Occipital lobe (tissue), 2 donors: Measurements from ENCODE around the gene CDH23. TPM values are rescaled to one million over a fixed set of nuclear protein-coding genes. Genes with fewer than 3 reads are reported as not detected.

Experiments
- DNase-seq: peaks from one replicate; lab custom pipeline; 2025; lab: John Stamatoyannopoulos, UW
- total RNA-seq: library from RNA; depleted of rRNA; stranded (reverse); fragments of >200 nt; gene quantifications from one replicate; pipeline ENCODE4 v1.2.3, GENCODE V29; 2014

CDH23 gene
- total RNA-seq, 1 donor from 2014 or later, result 1.2 TPM

DNA sequence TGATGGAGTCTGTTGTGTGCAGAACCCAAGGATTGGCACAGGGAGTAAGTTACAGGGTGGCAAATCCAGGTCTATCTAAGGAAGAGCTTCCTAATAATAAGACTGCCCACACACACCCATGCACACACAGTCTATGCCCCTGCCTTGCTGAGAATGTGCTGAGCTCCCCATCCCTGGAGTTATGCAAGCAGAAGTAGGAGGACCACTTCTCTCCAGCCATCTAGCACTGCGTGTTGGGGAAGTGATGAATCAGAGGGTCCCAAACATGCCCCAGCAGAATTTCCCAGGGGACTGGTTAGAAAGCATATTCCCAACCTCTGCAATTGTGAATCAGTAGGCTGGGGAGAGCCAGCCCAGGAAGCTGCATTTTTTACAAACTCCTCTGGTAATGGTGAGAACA is 117.2 kb downstream of the CDH23 start:
- DNase-seq, result no peak

DNA sequence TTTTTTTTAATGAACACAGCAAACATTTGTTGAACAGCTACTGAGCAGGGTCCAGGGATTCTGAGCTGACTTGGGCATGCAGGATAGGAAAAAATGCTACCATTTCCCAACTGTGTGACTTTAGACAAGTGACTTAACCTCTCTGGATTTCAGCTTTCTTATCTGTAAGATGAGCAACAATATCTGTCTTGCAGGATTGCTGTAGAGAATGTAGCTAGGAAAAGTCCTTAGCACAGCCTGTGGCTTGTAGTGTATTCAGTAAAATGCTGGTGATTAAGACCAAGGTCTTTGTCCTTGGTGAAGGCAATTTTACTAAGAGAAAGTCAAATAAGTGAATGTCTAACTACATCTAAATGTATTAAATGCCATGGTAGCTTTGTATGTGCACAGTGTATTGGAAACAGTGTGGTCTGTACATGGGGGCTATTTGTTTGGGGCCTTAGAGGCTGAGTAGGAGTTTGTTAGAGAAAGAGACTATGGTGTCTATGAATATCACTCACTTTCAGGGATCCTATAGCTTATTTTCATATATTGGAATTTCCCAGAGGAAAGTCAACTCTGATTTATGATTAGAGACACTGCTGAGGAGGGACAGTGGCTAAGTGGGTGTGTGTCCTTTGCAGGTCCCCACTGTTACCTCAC is 118.9 kb downstream of the CDH23 start:
- no peak for DNase-seq

DNA sequence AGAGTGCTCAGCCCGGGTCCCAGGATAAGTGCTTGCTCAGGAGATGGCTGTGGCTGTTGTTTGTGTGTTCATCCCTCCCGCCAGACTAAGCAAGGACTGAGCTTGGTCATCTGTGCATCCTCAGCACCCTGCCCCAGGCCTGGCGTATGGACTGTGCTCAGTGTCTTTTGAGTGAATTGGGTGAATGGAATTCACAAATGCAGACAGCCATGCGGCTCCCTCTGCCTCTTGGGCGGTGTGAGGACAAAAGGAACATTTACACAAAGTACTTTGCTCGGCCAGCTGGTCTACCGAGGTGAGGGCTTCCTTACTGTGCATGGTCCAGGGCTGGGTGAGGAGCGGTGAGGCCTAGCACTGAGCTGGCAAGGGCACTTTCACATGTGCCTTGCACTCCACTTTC is 120.2 kb downstream of the CDH23 start:
- no peak for DNase-seq

DNA sequence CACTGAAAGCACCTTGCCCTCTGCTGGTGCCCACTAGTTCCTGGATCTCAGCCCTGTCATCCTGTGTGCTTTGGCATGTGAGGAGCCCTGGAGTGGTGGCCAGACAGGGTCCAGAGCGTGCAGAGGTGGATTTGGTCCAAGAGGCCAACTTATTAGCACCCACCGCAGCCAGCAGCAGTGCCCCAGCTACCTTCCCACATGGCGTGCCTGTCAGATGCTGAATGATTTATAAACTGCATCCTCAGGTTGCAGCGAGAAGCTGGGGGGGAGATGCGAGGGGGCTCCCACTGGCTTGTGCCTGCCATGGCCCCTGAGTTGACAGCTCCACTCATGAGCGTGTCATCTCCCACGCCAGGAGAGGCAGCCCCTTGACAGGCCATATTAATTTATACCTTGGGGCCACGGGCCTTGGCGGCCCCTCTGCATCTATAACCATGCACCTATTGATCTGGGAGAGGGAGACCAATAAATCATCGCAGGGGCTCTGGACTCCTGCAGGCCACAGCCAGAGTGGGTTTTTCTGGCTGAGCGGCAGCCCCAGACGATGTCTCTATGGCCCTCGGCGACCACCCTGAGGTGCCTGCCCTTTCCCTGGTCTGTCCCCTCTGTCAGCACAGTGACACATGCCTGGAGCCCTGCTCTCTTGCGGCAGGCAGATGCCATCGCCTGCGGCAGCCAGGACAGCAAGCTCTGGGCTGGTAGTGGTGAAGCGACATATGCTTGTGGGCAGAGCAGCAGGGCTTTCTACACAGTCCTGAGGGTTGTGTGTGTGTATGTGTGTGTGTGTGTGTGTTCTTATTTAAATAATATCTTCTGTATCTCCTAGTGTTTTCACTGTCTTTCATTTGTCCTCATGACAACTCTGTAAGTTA is 120.8 kb downstream of the CDH23 start:
- DNase-seq, result no peak

DNA sequence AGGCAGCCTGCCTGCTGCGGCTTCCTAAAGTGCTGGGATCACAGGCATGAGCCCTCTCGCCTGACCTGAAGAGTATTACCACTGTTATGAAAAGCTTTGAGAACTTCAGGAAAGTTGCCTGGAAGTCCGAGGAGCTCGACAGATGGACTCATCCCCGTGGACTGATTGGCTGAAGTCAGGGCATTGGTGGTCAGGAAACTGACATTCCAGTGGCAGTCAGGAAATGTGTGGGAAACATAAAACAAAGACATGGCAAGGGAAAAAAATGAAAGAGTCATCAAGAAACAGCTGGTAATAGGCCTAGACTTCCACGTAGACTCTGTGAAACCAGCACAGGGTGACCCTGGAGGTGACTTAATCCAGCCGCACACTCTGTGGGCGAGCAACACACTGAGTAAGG is 123.3 kb downstream of the CDH23 start:
- no peak for DNase-seq

DNA sequence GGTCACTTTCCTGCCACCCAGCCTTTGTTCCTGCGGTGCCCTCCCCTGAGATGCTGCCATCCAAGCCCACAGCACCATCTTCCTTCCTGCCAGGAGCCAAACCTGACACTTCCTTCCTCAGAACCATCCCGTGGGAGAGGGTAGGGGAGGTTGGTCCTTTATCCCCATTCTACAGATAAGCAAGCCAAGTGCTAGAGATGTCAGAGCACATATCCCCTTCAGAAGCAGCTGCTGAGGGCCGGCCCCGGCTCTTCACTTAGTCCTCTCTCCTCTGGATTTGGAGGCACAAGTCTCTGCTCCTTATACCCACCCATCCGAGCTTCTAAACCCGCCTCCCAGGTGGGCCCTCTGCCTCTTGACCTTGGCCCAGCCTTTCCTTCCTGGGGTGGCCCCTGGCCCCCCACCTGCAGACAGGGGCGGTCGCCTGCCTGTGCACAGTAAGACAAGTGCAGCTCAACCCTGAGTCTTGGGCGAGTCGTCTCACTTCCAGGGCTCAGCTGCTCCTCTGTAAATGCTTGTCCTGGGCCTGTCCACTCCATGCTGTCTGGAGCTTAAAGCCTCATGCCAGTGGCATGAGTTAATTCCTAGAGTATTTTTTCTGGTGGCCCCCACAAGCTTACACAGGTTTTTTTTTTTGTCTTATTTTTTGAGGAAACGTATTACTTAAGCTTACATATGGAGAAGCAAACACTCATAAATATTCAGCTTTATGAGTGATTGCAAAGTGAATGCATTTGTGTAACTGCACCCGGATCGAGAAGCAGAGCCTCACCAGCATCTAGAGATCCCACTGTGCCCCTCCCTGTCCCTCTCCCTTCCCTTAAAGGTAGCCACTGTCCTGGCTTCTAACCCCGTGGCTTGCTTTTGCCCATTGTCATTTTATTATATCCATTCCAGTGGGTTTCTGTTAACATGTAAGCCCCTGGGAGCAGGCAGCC is 125.1 kb downstream of the CDH23 start:
- no peak for DNase-seq

DNA sequence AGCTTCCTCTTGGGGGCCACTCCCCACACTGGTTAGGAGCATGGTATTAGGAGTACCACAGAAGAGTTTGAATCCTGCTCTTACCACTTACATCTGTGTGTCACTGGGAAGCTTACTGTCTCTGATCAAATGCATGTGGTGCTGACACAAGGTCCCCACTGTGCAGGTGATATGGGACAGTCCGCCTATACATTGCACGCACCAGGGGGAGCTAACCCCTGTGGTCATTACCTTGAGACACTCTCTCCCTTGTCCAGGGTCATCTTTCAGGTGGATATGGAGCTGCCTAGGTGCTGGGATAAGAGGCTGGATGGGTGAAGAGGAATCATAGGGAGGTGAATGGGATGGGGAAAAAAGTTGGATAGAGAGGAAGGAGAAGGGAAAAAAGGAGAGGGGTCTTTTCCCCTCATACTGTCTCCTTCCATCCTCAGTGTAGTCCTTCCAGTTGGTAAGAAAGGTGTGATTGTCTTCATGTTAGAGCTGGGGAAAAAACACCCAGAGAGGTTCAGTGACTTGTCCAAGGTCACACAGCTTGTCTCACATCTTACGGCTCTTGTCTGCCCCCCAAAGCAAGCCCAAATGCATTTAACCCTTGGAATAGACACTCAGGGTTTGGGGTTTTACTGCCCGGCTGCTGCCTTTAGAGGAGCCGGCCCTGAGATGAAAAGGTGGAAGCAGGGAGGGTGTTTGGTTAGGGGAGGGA is 125.9 kb downstream of the CDH23 start:
- no peak for DNase-seq

DNA sequence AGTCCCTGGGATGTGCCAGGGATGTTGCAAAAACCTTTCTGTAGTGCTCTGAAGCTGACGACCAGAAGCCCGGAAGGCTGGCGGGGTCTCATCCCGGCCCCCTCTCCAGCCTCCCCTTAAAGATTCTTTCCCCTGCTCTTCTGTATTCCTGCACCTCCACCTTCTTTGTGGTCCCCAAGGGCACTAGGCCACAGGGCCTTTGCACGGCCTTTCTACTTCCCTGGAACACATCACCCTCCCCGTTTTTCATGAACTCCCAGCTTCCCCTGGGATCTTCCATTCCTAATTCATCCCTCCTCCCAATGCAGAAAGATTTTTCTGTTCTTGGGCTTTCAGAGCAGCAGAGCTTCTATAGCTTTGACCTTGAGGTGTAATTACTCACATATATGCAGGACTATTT is 127.0 kb downstream of the CDH23 start:
- no peak for DNase-seq

DNA sequence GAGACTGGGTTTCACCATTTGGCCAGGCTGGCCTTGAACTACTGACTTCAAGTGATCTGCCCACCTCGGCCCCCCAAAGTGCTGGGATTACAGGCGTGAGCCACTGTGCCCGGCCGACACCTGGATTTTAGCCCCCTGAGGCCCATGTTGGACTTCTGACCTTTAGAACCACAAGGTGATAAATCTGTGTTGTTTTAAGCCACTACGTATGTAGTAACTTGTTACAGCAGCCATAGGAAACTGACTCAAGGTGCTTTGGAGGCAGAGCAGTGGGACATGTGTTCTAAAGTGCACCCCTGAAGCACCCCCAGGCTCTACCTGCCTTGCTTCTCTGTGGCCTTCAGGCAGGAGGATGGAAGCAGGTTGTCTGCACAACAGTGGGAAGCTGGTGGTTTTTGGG is 128.4 kb downstream of the CDH23 start:
- no peak for DNase-seq

DNA sequence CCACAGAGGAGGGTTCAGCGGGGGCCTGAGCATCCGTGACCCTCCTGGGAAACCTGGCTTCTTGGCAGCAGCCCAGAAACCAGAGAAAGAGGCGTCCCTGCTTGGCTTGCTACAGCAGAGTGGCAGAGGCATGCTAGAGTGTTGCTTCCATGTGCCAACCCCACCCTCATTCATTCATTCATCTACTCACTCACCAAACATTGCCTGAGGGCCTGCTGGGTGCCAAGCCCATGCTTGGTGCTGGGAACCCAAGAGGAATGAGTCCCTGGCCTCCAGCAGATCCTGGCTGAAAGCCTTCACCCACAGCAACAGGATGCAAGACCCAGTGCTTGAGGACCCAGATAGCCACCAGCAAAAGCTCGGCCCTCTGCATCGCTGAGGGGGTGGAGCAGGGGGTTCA is 129.0 kb downstream of the CDH23 start:
- DNase-seq, result no peak

DNA sequence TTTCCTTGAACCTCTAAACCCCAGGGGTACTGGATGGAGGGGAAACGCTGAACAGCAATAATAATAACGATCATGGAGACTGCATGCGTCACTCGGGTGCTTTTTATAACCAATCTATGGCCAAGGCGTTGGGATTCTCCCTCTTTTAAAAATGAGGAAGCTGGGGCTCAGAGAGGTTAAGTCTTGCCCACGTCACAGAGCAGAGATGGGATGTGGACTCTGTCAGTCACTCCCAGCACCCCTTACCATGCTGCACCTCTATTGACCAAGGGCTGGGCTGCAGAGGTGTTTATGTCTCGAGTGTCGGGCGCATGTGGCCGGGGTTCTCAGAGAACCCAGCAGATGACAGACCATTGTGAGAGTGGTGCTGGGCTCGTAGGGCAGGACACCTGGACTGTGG is 129.9 kb downstream of the CDH23 start:
- no peak for DNase-seq

DNA sequence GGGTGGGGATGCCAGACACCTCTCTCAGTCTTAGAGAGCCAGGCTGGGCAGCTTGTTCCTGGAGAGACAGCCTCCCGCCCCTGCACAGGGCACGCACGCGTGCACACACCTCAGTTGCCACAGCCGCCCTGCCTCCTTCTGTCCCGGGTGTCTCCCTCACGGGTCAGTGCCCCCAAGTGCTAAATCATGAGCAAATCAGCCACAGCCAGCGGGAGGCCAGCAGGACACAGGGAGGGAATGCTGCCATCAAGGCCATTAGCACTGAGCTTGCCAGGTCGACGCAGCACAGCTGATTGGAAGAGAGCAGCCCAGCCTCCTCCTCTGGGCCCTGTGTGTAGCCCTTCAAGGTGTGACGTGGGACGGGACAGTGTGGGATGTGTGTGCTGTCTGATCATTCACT is 130.4 kb downstream of the CDH23 start:
- no peak for DNase-seq

DNA sequence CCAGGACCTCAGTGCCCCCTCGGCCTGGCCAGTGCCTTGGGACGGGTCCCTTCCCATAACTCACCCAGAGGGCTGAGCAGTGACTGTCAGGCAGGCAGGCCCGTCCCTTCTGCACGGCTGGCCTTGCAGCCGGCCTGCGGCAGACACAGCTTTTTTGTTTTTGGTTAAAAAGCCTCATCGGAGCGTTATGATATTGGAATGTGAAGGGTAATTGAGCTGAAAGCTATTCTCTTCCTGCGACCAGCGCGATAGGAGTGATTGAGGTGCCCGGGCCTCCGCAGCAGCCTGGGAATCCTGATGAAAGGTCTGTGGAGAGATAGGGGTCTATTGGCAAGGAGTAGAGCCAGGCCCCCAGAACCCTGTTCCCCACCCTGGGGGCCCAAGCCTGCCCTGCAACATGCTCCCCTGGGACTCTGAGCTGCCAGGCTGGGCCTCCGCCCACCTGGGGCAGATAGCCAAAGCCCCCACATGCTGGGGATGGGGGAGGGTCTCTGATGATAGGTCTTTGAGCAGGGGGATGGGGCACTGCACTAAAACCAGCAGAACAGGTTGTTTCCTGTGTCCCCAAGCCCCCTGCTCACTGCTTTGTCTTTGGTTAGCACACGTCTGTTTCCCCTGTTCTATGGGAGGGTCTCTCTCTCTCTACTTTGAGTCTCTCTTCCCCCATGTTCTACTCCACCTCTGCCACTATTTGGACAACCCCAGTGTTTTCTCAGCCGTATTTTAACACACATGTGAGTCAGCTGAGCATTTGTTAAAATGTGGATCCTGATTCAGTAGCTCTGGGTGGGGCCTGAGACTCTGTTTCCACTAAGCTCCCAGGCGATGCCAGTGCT is 131.9 kb downstream of the CDH23 start:
- DNase-seq, result no peak

DNA sequence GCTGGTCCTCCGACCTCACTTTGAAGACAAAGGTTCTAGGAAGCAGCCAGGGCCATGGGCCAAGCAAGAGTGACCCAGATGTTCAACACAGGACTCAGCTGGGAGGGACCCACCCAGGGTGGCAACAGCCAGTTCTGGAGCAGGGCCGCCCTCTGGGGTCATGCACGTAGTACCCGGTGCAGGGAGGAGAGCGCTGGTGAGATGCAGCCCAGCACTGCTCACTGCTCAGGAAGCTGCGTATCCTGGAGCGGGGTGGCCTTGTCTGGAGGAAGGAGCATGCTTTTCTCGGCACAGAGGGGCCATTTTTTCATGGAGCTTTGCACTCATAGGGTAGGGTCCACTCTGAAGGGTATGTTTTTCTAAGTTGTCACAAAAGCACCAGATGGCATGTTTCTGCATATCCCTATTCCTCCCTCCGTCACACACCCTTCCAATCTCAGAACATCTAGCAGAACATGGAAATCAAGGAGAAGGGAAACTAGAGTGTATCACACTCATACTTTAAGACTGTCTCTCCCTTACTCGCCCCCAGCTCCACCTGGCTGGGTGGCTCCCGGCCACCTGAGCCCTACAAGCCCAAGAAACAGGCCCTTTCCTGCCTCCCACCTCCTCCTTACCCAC is 132.6 kb downstream of the CDH23 start:
- DNase-seq, result no peak

DNA sequence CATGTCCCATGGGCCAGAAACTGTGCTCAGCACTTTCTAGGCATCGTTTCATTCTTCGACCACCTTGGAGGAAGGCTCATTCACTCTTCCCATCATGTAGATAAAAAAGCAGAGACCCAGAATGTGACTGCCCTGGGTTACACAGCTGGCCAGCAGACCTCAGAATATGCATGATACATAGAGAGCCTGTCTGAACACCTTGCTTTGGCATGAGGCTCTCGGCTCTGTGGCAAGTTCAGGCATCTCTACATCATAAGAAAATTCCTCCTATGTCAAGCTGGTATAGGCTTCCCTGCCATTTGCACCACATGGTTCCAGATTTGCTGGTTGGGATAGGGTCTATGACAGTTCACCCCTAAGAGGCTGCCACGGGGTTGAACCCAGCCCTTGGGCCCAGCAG is 134.1 kb downstream of the CDH23 start:
- no peak for DNase-seq

DNA sequence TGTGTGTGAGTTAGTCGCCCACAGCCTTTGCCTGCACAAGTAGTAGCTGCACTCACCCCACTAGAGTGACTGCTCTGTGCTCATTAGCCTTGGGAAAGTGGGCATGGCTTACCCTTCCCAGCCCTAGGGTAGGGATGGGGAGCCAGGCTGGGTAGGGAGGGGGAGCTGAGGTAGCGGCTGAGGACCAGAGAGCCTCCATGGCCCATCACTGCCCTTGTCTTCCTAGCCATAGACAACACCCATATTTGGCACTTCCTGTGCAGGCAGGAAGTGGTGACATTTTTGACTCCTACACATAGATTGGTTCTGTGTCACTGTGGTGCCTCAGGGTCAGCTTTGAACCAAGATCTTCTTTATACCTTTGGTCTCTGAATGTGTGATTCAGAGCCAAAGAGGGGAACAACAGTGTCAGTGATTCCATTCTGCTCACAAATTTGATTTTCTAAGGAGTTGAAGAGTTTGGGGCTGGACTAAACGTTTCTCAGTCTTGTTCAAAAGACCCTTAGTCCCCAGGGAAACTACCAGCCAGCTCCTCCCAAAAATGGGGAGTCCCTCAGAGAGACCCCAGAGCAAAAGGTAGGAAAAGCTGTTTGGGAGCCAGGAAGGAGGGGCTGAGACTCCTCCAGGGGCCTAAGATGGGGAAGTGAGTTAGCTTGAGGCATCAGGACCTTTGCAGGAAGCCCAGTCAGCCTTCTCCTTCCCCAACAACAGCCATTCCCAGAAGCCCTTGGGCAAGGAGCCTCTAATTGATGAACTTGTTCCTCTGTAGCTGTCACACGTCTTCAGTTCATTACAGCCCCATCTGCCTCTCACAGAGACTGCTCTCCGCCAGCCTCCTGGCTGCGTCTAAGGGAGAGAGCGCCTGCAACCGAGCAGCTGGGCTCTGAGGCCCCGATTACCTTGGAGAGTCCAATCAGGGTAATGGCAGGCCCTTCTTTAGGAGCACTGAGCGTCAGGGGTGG is 135.0 kb downstream of the CDH23 start:
- DNase-seq, result no peak

DNA sequence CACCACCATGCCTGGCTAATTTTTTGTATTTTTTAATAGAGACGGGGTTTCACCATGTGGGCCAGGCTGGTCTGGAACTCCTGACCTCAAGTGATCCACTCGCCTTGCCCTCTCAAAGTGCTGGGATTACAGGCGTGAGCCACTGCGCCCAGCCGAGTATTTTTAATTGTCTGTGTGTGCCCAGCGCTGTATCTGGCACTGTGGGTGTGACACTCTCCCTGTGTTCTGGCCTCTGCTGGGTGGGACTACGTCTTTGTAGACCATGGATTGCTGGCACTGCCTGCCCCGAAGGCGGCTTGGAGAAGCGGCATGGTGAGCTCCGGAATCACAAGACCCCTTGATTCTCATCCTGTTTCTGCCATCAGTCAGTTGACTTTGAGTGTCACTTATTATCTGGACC is 136.2 kb downstream of the CDH23 start:
- no peak for DNase-seq

DNA sequence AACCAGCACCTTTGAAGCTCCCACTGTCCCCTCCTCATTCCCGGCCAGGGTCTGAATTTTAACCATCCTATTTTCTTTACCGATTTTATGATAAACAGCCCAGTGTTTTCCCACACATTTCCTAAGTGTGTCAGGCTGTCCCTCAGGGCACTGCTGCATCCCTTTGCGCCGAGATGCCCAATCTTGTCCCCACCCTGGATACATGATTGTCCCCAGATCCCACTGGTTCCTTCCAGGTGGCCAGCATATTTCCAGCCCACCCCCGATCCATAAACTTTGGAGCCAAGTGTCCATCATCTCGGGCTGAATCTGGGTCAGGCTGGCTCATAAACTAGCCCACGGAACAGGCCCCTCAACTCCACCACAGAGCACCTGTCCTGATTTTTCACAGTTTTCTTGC is 137.2 kb downstream of the CDH23 start:
- DNase-seq, result no peak
